Stimulated activated naive CD8-positive, alpha-beta T cell treated with anti-CD3 and anti-CD28 coated beads, Interleukin-15, Interleukin-2, amounts not matched to agents 100 ng/mL and 50 ng/mL, for 24 hours (primary cell): ENCODE results near the gene DOCK1.

Experiments used
- H3K27ac Mint-ChIP-seq: one replicate; pipeline ENCODE4 v1.8.0; 2021; ENCODE audit warnings: mild to moderate bottlenecking, mixed read lengths
- H3K27me3 Mint-ChIP-seq: one replicate; pipeline ENCODE4 v1.8.0; 2021; ENCODE audit warnings: mixed read lengths
- H3K36me3 Mint-ChIP-seq: one replicate; pipeline ENCODE4 v1.8.0; 2021; ENCODE audit warnings: low read depth, mixed read lengths
- H3K4me1 Mint-ChIP-seq: one replicate; pipeline ENCODE4 v1.8.0; 2021; ENCODE audit warnings: low read depth, mixed read lengths
- H3K4me3 Mint-ChIP-seq: one replicate; pipeline ENCODE4 v1.8.0; 2021; ENCODE audit warnings: mild to moderate bottlenecking, mixed read lengths
- H3K9me3 Mint-ChIP-seq: one replicate; pipeline ENCODE4 v1.8.0; 2021; ENCODE audit warnings: mixed read lengths

DOCK1 gene

DNA sequence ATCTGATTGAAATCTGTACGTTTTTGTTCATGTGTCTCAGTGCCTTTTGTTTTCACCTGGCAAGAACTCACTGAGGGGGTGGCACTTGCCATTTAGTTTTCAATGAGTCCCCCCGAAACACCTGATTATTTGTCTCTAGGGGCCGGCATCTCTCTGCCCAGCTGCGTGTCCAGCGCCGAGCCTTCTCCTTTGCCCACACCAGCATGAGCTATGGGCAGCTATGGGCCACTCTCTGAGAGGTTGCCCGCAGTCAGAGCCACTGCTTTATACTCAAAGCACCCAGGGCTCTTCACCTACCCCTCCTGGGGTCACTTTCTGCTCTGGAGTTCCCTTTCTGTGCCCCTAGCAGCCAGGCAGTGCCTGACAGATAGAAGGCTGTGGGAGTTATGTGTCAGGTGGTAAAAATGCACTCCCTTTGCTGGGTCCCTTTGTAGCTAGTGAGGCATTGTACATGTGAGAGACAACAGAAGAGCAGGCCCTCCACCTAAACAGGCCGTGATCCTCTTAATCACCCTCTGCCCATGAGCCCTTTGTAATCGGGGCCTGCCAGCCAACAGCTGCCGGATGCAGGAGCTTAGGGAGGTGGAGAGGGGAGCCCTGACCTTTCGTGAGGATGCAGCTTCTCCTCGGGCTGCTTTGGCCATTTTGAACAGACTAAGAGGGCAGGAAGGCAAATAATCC, 510.8 kb downstream of the DOCK1 start:
- Mint-ChIP-seq H3K27ac (no peak overlapping the region), H3K9me3 (no peaks in the 10 kb centered on the region), H3K4me3 (no peak overlapping the region), H3K4me1 (no peaks in the 10 kb centered on the region), H3K27me3 (no peaks in the 10 kb centered on the region), H3K36me3 (no peaks in the 10 kb centered on the region)

- H3K27ac Mint-ChIP-seq: no peak overlapping the region
- no peaks in the 10 kb centered on the region for H3K36me3 Mint-ChIP-seq
- no peaks in the 10 kb centered on the region for H3K9me3 Mint-ChIP-seq
- H3K4me3 Mint-ChIP-seq: no peak overlapping the region
- H3K27me3 Mint-ChIP-seq: no peaks in the 10 kb centered on the region
- H3K4me1 Mint-ChIP-seq: no peaks in the 10 kb centered on the region
Measured at GRCh38 chr10:127417031-127417430, 511.8 kb downstream of the DOCK1 start.

- no peaks in the 10 kb centered on the region for H3K36me3 Mint-ChIP-seq
- no peak overlapping the region for H3K4me3 Mint-ChIP-seq
- H3K9me3 Mint-ChIP-seq: no peaks in the 10 kb centered on the region
- no peak overlapping the region for H3K27ac Mint-ChIP-seq
- H3K4me1 Mint-ChIP-seq: no peaks in the 10 kb centered on the region
- H3K27me3 Mint-ChIP-seq: no peaks in the 10 kb centered on the region
Measured at GRCh38 chr10:127417686-127418401, 512.6 kb downstream of the DOCK1 start.

DNA sequence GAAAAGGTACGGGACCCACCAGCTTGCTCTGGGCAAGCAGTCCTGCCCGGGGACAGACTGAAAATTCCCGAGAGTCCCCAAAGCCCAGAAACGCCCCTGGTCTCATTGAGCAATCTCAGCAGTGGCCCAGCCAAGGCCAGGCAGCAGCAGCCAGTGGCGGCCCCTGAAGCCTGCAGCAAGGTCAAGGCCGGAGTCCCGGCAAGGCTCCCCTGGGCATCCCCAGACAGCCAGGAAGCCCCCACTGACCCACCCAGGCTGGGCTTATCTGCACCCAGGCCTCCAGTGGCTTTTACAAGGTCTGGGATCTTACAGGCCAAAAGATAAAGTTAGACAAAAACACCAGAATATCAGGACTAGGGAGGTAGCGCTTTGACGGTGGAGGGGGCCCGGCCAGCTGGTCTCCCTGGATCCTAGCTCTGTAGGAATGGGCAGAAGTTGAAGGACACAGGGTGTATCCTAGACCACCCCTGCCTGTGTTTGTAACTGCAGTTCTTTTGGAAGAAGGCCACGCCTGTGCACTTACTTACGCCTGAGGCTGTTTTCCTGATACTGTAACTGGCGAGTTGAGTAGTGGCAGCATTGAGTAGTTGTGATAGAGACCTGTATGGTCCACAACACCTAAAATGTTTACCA, 513.4 kb downstream of the DOCK1 start:
- Mint-ChIP-seq H3K9me3 (no peaks in the 10 kb centered on the region), H3K4me1 (no peaks in the 10 kb centered on the region), H3K36me3 (no peaks in the 10 kb centered on the region), H3K27ac (no peak overlapping the region), H3K27me3 (no peaks in the 10 kb centered on the region), H3K4me3 (no peak overlapping the region)

GRCh38 chr10:127420138-127420684, 515.0 kb downstream of the DOCK1 start:
- Mint-ChIP-seq H3K27me3 (no peaks in the 10 kb centered on the region), H3K36me3 (no peaks in the 10 kb centered on the region)

GRCh38 chr10:127423218-127423915, 518.1 kb downstream of the DOCK1 start:
- H3K27me3 Mint-ChIP-seq: no peaks in the 10 kb centered on the region
- H3K27ac Mint-ChIP-seq: no peak overlapping the region
- H3K4me1 Mint-ChIP-seq: no peaks in the 10 kb centered on the region
- H3K9me3 Mint-ChIP-seq: no peaks in the 10 kb centered on the region
- no peak overlapping the region for H3K4me3 Mint-ChIP-seq
- no peaks in the 10 kb centered on the region for H3K36me3 Mint-ChIP-seq

More at GRCh38 chr10:127420138-127420684, 515.0 kb downstream of the DOCK1 start:
- Mint-ChIP-seq H3K9me3 (no peaks in the 10 kb centered on the region), H3K27ac (no peak overlapping the region), H3K4me1 (no peaks in the 10 kb centered on the region), H3K4me3 (no peak overlapping the region)

DNA sequence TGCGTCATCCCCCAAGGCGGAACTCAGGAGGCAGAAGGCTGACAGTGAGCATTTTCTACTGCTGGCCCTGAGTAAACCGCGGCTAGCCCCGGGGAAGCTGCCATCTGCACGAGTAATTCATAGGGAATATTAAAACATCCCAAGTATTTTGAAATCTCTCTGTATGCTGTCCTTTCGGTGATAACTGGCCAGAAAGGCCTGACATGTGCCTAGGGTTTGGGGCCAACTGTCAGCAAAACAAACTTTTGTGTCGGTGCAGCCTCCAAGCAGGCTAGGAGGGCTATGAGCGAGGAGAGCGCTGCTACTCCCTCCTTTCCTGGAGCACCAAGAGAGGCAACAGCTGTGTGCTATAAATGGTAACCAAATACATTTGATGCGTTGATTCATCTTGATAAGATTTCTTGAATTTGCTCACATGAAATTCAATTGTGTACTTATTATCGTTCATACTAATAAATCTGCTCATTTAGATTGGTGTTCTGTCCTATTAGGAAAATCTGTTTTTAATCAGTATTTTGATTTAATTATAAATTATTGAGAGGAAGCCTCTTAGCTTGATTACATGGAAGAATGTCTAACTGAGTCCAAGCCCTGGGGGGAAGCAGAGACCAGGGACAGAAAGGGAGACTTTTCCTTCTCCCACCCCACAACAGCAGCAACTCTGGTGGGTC, 519.5 kb downstream of the DOCK1 start:
- Mint-ChIP-seq H3K27ac (no peak overlapping the region), H3K27me3 (no peaks in the 10 kb centered on the region), H3K36me3 (no peaks in the 10 kb centered on the region), H3K9me3 (no peaks in the 10 kb centered on the region), H3K4me1 (no peaks in the 10 kb centered on the region), H3K4me3 (no peak overlapping the region)

DNA sequence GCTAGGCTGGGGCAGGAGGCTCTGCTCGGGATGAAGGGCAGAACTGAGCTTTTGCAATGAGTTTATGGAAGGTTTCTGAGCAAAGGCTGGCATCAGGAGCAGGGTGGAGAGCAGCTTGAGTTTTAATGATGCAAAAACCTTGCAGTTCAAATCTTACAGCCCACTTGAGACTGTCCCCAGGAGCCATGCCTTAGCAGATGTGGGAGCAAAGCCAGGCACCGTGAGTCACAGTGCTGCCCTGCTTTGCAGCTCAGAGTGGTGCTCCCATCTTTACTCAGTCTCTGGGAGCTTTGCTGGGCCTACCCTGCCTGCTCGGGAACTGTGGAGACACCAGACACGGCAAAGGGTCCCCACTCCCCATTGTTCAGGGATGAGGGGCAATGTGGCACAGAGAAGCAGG, 521.5 kb downstream of the DOCK1 start:
- no peaks in the 10 kb centered on the region for H3K4me1 Mint-ChIP-seq
- no peak overlapping the region for H3K4me3 Mint-ChIP-seq
- H3K27ac Mint-ChIP-seq: no peak overlapping the region
- no peaks in the 10 kb centered on the region for H3K36me3 Mint-ChIP-seq
- no peaks in the 10 kb centered on the region for H3K27me3 Mint-ChIP-seq
- no peaks in the 10 kb centered on the region for H3K9me3 Mint-ChIP-seq

- Mint-ChIP-seq H3K27ac (no peak overlapping the region), H3K4me3 (no peak overlapping the region), H3K9me3 (no peaks in the 10 kb centered on the region), H3K27me3 (no peaks in the 10 kb centered on the region), H3K4me1 (no peaks in the 10 kb centered on the region), H3K36me3 (no peaks in the 10 kb centered on the region)
Measured at GRCh38 chr10:127427926-127428325, 522.7 kb downstream of the DOCK1 start.

GRCh38 chr10:127428385-127428980, 523.3 kb downstream of the DOCK1 start:
- H3K9me3 Mint-ChIP-seq: no peaks in the 10 kb centered on the region
- H3K4me1 Mint-ChIP-seq: no peaks in the 10 kb centered on the region
- no peaks in the 10 kb centered on the region for H3K36me3 Mint-ChIP-seq
- H3K27me3 Mint-ChIP-seq: no peaks in the 10 kb centered on the region
- no peak overlapping the region for H3K27ac Mint-ChIP-seq
- H3K4me3 Mint-ChIP-seq: no peak overlapping the region

GRCh38 chr10:127429601-127430312, 524.5 kb downstream of the DOCK1 start:
- Mint-ChIP-seq H3K27ac (no peak overlapping the region), H3K9me3 (no peaks in the 10 kb centered on the region), H3K4me1 (no peaks in the 10 kb centered on the region), H3K4me3 (no peak overlapping the region), H3K27me3 (no peaks in the 10 kb centered on the region), H3K36me3 (no peaks in the 10 kb centered on the region)

DNA sequence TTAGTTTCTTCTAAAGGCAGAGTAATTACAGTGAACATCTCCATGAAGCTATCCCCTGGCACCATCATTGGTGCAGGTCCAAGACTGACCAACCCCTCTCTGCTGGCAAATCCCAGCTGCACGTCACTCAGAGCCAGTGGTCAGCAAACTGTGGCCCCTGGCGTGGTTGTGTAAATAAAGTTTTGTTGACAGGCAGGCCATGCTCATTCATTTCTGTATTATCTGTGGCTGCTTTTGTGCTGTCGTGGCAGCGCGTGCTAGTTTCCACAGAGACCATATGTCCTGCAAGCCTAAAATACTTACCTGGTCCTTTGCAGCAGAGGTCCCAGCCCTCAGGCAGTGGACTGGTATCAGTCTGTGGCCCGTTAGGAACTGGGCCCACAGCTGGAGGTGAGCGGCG, 526.3 kb downstream of the DOCK1 start:
- H3K9me3 Mint-ChIP-seq: no peaks in the 10 kb centered on the region
- H3K4me3 Mint-ChIP-seq: no peak overlapping the region
- H3K4me1 Mint-ChIP-seq: no peaks in the 10 kb centered on the region
- H3K36me3 Mint-ChIP-seq: no peaks in the 10 kb centered on the region
- H3K27me3 Mint-ChIP-seq: no peaks in the 10 kb centered on the region
- H3K27ac Mint-ChIP-seq: no peak overlapping the region

GRCh38 chr10:127434006-127434405, 528.8 kb downstream of the DOCK1 start:
- no peak overlapping the region for H3K4me3 Mint-ChIP-seq
- no peaks in the 10 kb centered on the region for H3K27me3 Mint-ChIP-seq
- H3K4me1 Mint-ChIP-seq: no peaks in the 10 kb centered on the region
- no peaks in the 10 kb centered on the region for H3K9me3 Mint-ChIP-seq
- no peaks in the 10 kb centered on the region for H3K36me3 Mint-ChIP-seq
- H3K27ac Mint-ChIP-seq: no peak overlapping the region

- no peak overlapping the region for H3K4me3 Mint-ChIP-seq
- no peaks in the 10 kb centered on the region for H3K9me3 Mint-ChIP-seq
Measured at GRCh38 chr10:127435246-127435645, 530.0 kb downstream of the DOCK1 start.

More at GRCh38 chr10:127435246-127435645, 530.0 kb downstream of the DOCK1 start:
- H3K4me1 Mint-ChIP-seq: no peaks in the 10 kb centered on the region
- no peaks in the 10 kb centered on the region for H3K27me3 Mint-ChIP-seq
- no peaks in the 10 kb centered on the region for H3K36me3 Mint-ChIP-seq
- no peak overlapping the region for H3K27ac Mint-ChIP-seq
